HG03060 (cell line): ENCODE results near the gene GALNT5.
A peak's percentile ranks its signal among the peaks of the same experiment; 100 is the strongest.
"Not testable (repeated sequence)": the region's sequence is repeated elsewhere in the genome, so short reads cannot be mapped to it uniquely, and the experiment has no call there.

Experiments used
- ATAC-seq: cut with Tn5 transposase; IDR thresholded peaks from one replicate; pipeline ENCODE4 v1.9.1; 2021; ENCODE audit warnings: low read depth, moderate number of reproducible peaks; ENCODE audit not compliant: unreplicated experiment

Gene GALNT5

GRCh38 chr2:157250836-157251235 lies 6.7 kb upstream of the GALNT5 start:
- no peak for ATAC-seq

DNA sequence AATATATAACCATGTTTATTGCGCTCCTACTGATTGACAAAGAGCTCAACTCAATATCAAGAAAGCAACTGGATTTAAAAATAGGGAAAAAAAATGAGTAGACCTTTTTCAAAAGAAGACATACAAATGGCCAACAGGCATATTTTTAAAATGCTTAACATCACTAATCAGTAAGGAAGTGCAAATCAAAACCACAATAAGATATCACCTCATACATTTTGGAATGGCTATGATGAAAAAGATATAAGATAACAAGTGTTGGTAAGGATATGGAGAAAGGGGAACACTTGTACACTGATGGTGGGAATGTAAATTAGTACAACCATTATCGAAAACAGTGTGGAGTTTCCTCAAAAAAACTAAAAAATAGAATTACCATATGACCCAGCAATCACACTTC lies 5.6 kb upstream of the GALNT5 start:
- no peak for ATAC-seq

DNA sequence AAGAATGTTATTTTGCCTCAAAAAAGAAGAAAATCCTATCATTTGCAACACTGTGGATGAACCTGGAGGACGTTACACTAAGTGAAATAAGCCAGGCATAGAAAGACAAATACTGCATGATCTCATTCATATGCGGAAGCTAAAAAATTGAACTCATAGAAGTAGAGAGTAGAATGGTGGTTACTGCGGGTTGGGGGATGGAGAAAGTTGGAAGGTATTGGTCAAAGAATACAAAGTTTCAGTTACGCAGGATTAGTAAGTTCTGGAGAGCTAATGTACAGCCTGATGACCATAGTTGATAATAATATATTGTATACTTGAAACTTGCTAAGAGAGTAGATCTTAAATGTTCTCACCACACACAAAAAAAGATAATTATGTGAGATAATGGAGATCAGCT lies 5.0 kb upstream of the GALNT5 start:
- ATAC-seq, result no peak

GRCh38 chr2:157254041-157254440 lies 3.5 kb upstream of the GALNT5 start:
- ATAC-seq, result no peak

DNA sequence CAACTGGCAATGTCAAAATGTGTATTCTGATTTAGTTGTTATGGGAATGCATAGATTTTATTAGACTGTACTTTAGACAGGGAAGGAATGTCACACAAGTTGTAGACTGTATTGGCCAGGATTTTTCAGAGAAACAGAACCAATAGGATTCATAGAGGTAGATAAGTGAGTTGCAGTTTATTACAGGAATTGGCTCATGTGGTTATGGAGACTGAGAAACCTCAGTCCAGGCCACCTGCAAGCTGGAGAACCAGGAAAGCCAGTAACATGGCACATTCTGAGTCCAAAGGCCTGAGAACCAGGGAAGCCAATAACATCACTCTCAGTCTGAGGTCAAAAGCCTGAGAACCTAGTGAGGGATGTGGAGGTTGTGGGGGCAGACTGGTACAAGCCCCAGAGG lies 1.8 kb upstream of the GALNT5 start:
- ATAC-seq, result no peak

DNA sequence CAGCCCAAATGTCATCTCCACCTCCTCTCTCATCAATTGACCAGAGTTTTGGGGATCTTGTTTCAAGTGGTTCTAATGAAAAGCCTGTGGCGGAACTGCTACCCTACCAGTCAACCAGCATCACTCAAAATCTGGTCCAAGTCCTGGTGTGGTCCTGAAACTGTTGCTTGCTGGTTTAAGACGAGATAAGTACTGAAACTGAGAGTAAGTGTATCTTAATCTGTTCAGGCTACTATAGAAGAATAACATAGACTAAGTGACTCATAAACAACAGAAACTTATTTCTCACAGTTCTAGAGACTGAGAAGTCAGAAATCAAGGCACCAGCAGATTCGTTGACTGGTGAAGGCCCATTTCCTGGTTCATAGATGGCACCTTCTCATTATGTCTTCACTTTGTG lies 879 bp upstream of the GALNT5 start:
- peak; percentile 98 for ATAC-seq

DNA sequence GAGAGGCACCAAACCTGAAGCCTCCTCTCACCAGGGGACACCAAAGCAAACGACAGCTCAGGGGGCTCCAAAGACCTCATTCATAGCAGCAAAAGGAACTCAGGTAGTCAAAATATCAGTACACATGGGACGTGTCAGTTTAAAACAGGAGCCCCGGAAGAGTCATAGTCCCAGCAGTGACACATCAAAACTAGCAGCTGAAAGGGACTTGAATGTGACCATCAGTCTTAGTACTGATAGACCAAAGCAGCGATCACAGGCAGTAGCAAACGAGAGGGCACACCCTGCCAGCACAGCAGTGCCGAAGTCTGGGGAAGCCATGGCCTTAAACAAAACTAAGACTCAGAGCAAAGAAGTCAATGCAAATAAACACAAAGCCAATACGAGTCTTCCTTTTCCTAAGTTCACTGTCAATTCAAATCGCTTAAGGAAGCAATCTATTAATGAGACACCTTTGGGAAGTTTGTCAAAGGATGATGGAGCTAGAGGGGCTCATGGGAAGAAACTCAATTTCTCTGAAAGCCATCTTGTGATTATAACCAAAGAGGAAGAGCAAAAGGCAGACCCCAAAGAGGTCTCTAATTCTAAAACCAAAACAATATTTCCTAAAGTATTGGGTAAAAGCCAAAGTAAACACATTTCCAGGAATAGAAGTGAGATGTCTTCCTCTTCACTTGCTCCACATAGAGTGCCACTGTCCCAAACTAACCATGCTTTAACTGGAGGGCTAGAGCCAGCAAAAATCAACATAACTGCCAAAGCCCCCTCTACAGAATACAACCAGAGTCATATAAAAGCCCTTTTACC lies 1.2 kb downstream of the GALNT5 start:
- ATAC-seq, result no peak

GRCh38 chr2:157259386-157259785 lies 1.9 kb downstream of the GALNT5 start:
- ATAC-seq, result no peak

GRCh38 chr2:157259960-157260359 lies 2.5 kb downstream of the GALNT5 start:
- ATAC-seq, result no peak

GRCh38 chr2:157260533-157261198 lies 3.2 kb downstream of the GALNT5 start:
- ATAC-seq, result no peak

- no peak for ATAC-seq
Observed at GRCh38 chr2:157261199-157261782, 3.8 kb downstream of the GALNT5 start.

- ATAC-seq, result no peak
Observed at GRCh38 chr2:157262248-157262647, 4.7 kb downstream of the GALNT5 start.

DNA sequence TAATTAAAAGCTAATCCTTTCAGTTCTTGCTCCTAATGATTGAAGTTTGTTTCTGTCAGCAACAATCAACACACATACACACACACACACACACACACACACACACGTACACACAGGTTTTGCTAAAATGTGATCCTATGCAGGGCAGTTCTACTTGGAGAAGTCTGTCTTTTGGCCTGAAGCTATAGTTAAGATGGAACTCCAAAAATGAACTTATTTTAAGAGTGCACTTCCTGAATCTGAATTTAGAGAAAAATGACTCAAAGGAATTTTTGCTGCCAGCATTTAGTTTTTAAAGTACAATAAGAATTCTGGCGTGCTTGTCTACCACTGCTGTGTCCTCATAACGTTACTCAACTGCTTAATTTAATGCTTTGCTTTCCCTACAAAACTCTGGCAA lies 6.6 kb downstream of the GALNT5 start:
- ATAC-seq, result no peak

DNA sequence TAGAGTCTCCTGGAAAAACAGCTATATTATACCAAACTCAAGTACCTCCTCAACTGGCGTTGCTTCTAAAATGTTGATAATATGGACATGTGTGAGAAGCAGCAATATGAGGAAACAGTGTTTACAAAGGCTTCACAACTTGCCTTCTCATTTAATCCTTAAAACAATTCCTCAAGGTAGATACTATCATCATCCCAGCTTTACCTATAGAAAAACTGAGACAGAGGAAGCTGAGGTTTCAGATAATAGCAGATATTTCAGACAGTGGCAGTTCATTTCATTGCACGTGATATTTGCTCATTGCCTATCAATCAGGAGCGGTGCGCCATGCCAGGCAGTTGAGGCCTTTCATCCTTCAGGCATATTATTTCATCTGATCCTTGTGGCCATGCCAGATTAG lies 8.3 kb downstream of the GALNT5 start:
- no peak for ATAC-seq

- ATAC-seq, result no peak
Observed at GRCh38 chr2:157267476-157267875, 10.0 kb downstream of the GALNT5 start.

- ATAC-seq, result no peak
Observed at GRCh38 chr2:157269060-157269459, 11.6 kb downstream of the GALNT5 start.

GRCh38 chr2:157269922-157270321 lies 12.4 kb downstream of the GALNT5 start:
- peak; percentile 57 for ATAC-seq

DNA sequence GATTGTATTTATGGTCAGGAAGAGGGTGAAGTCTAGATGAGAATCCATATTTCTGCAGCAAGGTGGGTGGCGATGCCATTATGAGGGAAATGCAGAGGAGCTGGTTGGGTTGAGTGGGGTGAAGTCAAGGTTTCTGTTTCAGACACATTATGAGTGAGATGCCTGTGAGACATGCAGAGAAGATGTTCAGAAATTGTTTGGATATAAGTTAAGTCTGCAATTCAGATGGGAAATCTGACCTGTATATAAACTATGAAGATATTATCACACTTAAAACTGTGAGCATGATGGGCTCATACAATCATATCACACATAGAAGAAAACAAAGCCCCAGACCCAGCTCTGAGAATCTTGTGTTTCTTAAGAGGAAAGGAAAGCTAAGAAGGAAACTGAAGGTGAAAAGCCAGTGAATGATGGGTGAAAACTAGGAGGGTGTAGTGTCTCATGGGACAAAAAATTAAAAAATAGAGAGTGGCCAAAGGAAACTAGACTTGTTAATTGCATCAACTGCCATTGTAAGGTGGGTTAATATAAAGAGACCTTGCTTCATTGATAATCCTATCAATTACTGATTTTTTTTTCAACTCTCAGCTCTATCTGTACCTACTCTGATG lies 14.2 kb downstream of the GALNT5 start:
- no peak for ATAC-seq

DNA sequence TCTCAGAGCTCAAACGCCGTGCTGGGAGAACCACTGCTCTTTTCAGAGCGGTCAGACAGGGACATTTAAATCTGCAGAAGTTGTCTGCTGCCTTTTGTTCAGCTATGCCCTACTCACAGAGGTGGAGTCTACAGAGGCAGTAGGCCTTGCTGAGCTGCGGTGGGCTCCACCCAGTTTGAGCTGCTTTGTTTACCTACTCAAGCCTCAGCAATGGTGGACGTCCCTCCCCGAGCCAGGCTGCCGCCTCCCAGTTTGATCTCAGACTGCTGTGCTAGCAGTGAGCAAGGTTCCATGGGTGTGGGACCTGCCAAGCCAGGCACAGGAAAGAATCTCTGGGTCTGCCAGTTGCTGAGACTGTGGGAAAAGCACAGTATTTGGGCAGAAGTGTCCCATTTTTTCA lies 21.8 kb downstream of the GALNT5 start:
- ATAC-seq, result not testable (repeated sequence)

DNA sequence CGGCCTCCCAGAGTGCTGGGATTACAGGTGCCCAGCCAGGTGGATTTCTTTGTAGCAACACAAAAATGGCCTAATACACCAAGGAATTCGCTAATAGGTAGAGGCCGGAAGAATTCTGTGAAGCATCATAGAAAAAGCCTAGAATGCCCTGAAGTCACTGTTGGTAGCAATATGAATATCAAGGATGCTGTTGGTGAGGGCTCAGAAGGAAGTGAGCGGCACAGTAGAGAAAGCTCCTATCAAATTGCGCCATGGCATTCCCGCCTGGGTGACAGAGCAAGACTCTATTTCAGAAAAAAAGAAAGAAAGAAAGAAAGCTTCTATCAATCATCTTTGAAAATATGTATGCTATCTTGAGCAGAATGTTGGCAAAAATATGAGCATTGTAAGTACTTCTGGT lies 23.8 kb downstream of the GALNT5 start:
- no peak for ATAC-seq

DNA sequence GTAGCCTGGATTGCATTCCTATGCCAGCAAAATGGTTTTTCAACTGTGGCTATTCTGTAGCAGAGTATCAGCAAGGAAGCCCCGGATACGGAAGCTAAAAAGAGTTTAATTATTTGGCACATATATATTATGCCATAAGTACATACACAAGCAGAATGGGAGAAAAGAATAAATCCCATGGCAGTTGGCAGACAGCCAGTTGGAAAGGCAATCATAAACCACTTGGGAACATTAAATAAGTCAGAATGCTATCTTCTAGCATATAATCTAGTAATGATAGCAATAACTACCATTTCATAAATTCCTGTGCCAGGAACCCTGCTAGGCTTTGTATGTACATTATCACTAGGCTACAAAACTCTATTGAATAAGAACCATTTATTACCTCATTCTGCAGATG lies 26.0 kb downstream of the GALNT5 start:
- ATAC-seq, result no peak
